ENCODE measurements around the gene PLEKHG3.

Gene PLEKHG3

GRCh38 chr14:64764641-64765520, 60.7 kb downstream of the PLEKHG3 start:
- TF ChIP-seq CTCF (IDR thresholded peaks at IDR 0.05; ENCODE audit: control insufficient read depth, extremely low read depth, insufficient read depth), result peak; percentile 95
- no peak for DNase-seq (ENCODE audit: low read depth)
- no peak overlapping the region for H3K4me3 ChIP-seq (ENCODE audit: low read depth, low read length)

- TF ChIP-seq CTCF (IDR thresholded peaks at IDR 0.05; ENCODE audit: control insufficient read depth, extremely low read depth, insufficient read depth), result no peak
- H3K4me3 ChIP-seq (ENCODE audit: low read depth, low read length), result no peak overlapping the region
- no peak for DNase-seq (ENCODE audit: low read depth)
These were observed 61.6 kb downstream of the PLEKHG3 start for GRCh38 chr14:64765740-64766302.

- H3K4me3 ChIP-seq (ENCODE audit: low read depth, low read length), result no peak overlapping the region
- TF ChIP-seq CTCF (IDR thresholded peaks at IDR 0.05; ENCODE audit: control insufficient read depth, extremely low read depth, insufficient read depth), result no peak
- DNase-seq (ENCODE audit: low read depth), result no peak
These were observed 62.4 kb downstream of the PLEKHG3 start for GRCh38 chr14:64766430-64767151.

- no peak for TF ChIP-seq CTCF (IDR thresholded peaks at IDR 0.05; ENCODE audit: control insufficient read depth, extremely low read depth, insufficient read depth)
- H3K4me3 ChIP-seq (ENCODE audit: low read depth, low read length), result no peak overlapping the region
- no peak for DNase-seq (ENCODE audit: low read depth)
These were observed 63.2 kb downstream of the PLEKHG3 start for GRCh38 chr14:64767215-64767964.

GRCh38 chr14:64768401-64769095, 64.3 kb downstream of the PLEKHG3 start:
- TF ChIP-seq CTCF (IDR thresholded peaks at IDR 0.05; ENCODE audit: control insufficient read depth, extremely low read depth, insufficient read depth), result no peak
- no peak for DNase-seq (ENCODE audit: low read depth)
- H3K4me3 ChIP-seq (ENCODE audit: low read depth, low read length), result no peak overlapping the region

Data from LNCaP clone FGC (cell line).